GM12873 (cell line): ENCODE results near the gene MMUT.

ENCODE experiments used
- CTCF ChIP-seq: IDR thresholded peaks from 2 replicates; pipeline ENCODE4 v1.5.1; 2012; ENCODE audit warnings: low read depth, mild to moderate bottlenecking, moderate library complexity, low read length, control low read depth; ENCODE audit not compliant: insufficient read depth; ENCODE audit errors: missing control alignments

The MMUT gene

DNA sequence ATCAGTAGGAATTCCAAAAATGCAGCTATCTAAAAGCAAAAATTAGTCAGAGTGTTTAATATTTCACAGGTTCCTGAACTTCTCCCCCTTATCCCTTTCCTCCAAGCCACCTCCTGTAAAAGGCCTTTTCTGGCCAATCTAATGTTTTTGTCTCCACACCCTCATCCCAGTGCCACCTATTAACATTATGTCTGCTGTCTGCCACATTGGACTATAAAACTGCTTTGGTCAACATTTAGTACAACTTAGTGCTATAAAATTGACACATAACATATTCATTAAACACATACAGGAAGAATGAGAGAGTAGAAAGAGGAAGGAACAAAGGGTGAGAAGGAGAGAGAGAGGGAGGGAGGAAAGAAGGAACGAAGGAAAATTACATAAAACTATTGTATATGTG, 47.7 kb downstream of the MMUT start:
- no peak for TF ChIP-seq CTCF

GRCh38 chr6:49410564-49410963, 52.5 kb downstream of the MMUT start:
- TF ChIP-seq CTCF = no peak

DNA sequence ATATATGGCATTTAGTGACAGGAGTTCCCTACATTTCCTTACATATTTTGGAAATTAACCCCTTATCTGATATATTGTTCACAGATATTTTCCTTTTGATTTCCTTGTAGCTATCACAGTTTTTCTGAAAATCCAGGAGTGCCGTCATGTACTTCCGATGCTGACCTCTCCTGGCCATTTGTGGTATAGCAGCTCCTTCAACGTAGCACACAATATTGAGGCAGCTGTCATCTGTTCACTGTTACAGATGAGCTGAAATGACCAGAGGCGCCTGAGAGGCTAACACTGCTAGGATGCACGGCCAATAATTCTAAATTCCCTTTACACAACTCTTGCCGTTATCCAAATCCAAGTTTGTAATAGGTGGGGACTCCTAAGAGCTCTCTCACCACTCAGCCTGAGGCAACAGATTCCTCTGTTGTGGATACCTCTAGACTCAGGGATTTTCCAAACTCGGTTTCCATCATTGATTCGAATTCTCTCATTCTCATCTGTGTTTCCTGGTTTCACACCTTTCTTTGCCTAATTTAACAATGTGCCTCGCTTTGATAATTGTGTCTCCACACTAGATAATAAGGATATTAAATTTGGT, 53.0 kb downstream of the MMUT start:
- TF ChIP-seq CTCF = peak; percentile 87

DNA sequence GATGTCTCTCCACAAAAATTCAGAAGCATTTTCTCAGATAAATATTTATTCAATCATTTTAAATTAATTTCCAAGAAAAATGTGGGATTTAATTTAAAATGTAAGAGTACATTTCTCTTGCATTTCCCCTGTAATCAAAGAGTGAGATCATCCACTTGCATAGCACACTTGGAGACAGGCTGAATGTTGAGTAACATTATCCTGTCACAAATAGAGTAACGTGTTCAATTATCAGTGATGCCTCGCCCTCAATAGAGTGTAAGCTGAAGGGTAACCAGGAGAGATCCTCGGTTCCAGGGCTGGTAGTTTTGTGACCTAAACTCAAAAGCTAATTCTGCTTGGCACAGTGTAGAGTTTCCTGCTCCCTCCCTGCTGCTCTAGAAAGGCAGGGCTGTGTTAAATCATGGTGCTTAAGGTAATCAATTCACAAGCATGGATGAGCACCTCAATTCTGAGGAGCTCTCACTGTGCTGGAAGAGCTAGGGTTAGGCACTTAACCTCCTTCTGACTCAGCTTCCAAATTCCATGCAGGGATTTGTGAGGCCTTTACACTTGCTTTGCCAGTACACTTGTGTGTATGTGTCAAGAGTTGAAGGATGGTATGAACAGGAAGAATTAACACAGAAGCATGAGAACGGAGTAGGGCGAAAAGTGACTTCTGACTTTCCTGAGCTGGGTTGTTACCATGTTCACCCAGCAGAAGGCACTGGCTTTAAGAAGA, 56.6 kb downstream of the MMUT start:
- no peak for TF ChIP-seq CTCF

DNA sequence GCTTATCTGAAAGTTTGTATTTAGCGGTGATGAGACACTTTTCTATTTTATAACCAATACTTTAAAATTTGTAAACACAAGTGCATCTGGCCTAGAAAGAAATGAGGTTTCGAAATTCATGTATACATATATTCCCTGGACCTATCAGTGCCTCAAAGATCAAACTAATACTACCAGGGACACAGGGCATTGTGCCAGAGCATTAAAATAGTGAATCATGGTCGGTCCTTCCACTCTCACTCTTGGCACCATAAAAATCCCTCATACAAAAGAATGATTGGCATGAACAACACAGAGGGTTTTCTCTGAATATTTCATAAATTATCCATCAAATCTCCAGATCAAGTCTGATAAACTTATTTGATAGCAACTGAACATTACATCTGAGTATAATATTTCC, 62.0 kb downstream of the MMUT start:
- no peak for TF ChIP-seq CTCF

DNA sequence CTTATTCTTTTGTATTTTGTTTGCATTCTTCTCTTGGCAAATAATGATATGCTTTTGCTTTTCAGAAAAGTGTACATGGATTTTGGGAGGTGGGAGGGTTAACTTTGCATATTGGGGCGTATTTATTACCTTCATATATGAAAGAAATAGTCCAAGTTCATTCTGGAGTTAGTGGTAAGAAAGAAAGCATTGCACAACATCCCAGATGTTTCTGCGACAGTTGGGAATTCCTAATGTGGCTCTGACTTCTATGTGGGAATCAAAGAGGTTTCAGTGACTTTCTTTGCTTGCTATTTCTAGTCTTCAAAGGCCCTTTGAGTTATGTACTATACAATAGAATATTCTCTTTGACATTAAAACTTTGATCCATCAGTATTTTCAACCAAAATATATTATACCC, 78.1 kb downstream of the MMUT start:
- no peak for TF ChIP-seq CTCF
